22Rv1 (cell line): Measurements from ENCODE around the gene TLCD3B.

Source experiments
- H3K27ac ChIP-seq: fragments of 450-650 bp; 2 replicates; pipeline ENCODE4 v1.5.1; 2017
- ZFX ChIP-seq: fragments of 450-650 bp; IDR thresholded peaks from 2 replicates; pipeline ENCODE4 v1.6.1; 2017; ENCODE audit warnings: antibody characterized with exemption, borderline replicate concordance
- TF ChIP-seq, protein P1 (sequence below): fragments of 450-650 bp; IDR thresholded peaks from 2 replicates; pipeline ENCODE4 v1.5.1; 2017; ENCODE audit warnings: mild to moderate bottlenecking

The TLCD3B gene

DNA sequence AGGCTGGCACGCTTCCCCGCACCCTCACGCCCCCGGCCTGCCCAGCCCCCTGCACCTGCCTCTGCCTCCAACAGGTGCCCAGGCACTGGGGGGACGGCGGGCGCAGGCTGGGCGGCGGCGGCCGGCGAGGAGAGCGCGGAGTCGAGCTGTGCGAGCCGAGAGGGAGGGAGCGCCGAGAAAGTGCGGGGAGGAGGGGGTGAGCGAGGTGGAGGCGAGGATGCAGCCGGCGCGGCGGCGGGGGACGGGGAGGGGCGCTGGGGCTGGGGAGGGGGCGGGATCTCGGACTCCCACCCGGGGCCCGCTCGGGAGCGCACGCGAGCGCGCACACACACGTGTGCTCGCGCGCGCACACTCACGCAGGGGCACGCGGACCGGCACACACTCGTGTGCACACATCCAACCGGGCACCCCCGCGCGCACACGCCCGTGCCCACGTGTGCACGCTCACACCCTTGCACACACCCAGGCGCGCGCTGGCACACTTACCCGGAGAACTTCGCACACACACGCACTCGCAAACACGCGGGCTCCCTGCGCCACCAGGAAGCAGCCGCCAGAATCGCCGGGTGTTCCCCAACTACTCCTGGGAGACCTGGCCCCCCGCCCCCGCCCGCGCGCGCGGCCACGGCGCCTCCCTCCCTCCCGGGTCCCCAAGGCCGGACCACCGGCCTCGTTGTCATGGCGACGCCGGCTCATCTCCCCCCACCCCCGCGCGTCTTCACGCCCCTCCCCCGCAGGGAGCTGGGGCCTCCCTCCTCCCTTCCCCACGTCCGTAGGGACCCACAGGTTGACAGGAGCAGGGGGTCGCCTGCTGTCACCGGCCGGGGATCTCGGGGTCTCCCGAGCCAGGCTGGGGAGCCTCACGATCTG, 20.0 kb downstream of the TLCD3B start, which contains the start of gene DOC2A:
Gene DOC2A, minus strand, starts transcription at position 184 of the 870 bp plus-strand sequence. CDS start 805 bp downstream, outside the sequence.
- TF ChIP-seq, protein P1, sequence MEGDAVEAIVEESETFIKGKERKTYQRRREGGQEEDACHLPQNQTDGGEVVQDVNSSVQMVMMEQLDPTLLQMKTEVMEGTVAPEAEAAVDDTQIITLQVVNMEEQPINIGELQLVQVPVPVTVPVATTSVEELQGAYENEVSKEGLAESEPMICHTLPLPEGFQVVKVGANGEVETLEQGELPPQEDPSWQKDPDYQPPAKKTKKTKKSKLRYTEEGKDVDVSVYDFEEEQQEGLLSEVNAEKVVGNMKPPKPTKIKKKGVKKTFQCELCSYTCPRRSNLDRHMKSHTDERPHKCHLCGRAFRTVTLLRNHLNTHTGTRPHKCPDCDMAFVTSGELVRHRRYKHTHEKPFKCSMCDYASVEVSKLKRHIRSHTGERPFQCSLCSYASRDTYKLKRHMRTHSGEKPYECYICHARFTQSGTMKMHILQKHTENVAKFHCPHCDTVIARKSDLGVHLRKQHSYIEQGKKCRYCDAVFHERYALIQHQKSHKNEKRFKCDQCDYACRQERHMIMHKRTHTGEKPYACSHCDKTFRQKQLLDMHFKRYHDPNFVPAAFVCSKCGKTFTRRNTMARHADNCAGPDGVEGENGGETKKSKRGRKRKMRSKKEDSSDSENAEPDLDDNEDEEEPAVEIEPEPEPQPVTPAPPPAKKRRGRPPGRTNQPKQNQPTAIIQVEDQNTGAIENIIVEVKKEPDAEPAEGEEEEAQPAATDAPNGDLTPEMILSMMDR, result no peak
- TF ChIP-seq ZFX, result no peak
- no peak within 1 kb of the TSS for H3K27ac ChIP-seq

DNA sequence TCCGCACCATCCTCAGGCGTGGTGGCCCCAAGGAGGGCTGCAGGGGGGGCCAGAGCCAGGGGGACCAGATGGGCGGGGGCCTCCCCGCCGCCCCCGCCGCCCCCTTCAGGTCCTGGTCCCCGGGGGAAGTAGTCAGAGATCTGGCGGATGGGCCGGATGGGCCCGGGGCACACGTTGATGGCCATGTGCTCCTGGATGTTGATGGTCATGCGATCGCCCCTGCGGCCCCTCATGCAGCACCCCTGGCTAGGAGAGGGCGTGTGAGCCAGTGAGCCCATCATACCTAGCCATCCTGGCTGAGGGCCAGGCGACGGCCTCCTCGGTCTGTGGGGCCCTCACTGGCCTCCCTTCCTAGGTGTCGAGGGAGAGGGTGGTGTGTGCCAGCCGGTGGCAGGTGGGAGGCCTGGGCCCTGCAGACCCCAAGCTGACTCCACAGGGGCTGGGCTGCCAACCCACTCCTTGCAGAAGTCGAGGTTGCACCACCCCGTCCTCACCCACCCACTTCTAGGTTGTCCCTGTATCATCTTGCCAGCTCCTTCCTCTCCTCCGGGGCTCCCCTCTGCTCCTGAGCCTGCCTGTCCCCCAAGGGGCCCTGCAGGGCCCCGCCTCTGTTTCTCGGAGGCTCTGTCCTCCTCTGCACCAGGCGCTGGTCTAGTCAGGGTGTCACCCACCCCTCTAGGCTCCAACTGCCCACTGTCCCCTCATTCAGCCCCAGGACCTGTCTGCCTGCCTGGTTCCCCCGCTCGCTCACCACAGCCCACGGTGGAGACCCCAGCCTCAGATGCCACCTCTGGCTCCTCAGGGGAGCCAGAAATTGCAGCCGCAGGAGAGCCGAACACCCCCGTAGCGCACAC, 20.9 kb downstream of the TLCD3B start:
- TF ChIP-seq, protein P1, result no peak
- TF ChIP-seq ZFX, result no peak

DNA sequence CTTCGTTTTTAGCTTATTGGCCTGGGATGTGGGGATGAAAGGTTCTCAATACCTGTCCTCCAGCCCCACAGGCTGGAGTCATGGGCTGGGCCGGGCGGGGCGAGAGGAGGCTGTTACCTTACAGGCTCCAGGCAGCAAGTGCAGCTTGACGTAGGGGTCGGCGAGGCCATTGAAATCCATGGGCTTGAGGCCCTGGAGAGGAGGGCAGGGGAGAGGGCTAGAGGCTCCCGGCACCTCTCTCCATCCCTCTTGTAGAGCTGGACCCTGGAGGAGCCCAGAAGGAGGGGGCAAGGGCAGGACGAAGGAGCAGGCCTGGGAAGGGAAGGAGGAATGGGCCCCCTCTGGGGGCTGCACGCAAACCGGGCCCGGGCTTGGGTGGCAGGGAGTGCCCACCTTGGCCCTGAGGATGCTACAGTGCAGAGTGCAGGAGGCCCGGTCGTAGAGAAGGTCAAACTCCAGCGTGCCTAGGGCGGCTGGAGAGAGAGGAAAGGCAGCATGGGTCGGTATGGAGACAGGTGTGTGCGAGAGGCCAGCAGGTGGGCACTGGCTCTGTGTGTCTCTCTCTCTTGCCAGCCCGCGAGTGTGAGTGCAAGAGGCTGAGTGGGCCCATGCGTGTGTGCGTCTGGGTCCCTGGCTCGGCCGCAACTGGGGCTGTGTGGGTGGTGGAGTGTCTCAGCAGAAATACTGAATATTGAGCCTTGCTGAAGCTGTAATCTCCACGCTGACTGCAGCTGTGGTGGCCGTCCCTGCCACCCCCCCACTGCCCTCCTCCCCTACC, 21.8 kb downstream of the TLCD3B start:
- H3K27ac ChIP-seq, result no peak overlapping the region
- TF ChIP-seq, protein P1, result no peak
- no peak for TF ChIP-seq ZFX

More for the DNA sequence above, 20.9 kb downstream of the TLCD3B start:
- H3K27ac ChIP-seq, result no peak overlapping the region

DNA sequence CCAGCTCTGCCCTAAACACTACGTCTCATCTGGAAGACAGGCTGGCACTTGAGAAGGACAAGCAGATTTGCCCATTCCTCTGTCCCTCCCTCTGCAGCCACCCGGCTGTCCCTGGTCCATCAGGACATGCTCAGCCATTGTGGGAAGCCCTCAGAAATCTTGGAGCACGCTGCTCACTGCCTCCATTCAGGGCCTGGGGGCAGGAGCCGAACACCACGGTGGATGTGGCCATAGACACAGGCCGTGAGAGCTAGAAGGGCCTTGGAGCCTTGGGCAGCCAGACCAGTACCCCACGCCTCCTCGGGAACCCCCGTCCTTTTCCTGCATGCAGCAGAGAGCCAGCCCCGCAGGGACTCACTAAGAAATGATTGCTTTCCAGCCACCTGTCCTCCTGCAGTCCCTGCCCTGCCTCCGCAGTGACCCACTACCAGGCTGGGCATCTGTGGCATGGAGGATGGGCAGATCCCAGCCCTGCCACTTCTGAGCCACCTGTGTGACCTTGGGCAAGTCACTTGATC, 23.6 kb downstream of the TLCD3B start:
- H3K27ac ChIP-seq, result no peak overlapping the region
- TF ChIP-seq, protein P1, result no peak
- TF ChIP-seq ZFX, result no peak

DNA sequence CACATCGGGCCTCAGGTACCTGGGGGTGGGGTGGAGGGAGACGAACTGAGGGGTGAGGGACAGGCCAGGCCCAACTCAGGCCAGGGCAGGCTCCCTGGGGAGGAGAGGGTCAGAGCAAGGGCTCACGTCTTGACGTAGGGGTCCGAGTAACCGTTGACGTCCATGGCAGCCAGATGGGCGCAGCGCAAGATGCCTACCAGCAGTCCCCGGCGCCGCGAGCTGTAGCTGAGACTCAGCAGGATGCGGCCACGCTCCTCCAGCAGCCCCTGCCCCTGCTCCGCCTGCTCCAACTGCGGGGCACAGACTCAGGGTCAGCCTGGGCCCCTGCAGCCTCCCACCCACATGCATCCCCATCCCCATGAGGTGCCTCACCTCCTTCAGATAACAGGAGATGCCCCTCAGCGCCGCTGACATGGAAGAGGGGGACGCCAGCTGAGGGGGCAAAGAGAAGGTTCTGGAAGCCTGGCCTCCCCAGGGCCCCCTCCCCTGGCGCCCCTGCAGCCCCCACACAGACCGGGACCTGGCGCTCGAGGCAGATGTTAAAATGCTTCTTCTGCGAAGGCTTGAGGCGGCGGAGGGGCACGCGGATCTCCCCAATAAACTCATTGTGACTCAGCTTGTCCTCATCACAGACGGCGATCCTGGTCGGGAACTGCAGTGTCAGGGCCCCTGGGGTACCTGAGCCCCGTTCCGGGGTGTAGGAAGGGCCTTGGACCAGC, 24.3 kb downstream of the TLCD3B start:
- TF ChIP-seq ZFX, result no peak
- TF ChIP-seq, protein P1, result no peak
- 0 out of 2 replicates have a peak overlapping the region, but pooled peaks have one; percentile 10 for H3K27ac ChIP-seq

DNA sequence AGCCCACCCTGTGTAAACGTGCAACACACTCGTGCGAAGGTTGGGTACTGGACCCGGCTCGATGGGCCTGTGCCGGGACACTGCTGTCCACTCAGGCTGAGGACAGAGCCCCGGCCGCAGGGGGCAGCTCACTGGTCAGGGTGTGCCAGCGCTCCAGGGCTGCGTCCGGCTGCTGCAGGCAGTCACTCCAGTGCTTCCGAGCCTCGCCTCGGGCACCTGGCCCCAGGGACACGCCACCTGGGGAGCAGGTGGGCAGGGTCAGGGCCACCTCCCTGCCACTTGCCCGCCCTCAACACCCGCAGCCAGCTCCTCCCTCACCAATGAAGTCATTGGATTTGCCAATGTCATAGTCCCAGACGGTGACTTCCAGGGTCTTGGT, 25.0 kb downstream of the TLCD3B start:
- TF ChIP-seq ZFX, result no peak
- TF ChIP-seq, protein P1, result no peak
- H3K27ac ChIP-seq, result 0 out of 2 replicates have a peak overlapping the region, but pooled peaks have one; percentile 10
